ENCODE results near the gene MICALL2.

Gene MICALL2

DNA sequence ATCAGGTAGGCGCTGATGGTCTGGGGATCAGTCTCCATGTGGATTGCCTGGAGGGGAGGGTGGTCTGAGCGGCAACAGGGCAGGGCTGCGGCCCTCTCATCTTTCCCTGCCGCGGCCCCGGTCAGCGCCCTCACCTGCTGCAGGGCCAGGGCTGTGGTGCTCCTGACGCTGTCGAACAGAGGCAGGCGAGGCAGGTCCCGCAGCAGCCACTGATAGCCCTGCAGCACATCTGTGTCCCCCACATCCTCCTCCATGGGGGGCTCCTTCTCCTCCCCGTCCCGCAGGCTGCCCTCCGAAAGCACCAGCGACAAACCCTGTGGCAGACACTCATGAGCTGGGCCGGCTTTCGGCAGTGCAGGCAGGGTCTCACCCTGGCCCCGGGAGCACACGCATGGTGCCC is 25.9 kb upstream of the MICALL2 start:
- TF ChIP-seq, protein P1, sequence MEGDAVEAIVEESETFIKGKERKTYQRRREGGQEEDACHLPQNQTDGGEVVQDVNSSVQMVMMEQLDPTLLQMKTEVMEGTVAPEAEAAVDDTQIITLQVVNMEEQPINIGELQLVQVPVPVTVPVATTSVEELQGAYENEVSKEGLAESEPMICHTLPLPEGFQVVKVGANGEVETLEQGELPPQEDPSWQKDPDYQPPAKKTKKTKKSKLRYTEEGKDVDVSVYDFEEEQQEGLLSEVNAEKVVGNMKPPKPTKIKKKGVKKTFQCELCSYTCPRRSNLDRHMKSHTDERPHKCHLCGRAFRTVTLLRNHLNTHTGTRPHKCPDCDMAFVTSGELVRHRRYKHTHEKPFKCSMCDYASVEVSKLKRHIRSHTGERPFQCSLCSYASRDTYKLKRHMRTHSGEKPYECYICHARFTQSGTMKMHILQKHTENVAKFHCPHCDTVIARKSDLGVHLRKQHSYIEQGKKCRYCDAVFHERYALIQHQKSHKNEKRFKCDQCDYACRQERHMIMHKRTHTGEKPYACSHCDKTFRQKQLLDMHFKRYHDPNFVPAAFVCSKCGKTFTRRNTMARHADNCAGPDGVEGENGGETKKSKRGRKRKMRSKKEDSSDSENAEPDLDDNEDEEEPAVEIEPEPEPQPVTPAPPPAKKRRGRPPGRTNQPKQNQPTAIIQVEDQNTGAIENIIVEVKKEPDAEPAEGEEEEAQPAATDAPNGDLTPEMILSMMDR (IDR thresholded peaks at IDR 0.05; ENCODE audit: low read depth, low read length): no peak
- DNase-seq (ENCODE audit: low read depth in 2 of 2): no peak

GRCh38 chr7:1484569-1484968 is 25.3 kb upstream of the MICALL2 start:
- DNase-seq (ENCODE audit: low read depth in 2 of 2): no peak
- TF ChIP-seq, protein P1 (IDR thresholded peaks at IDR 0.05; ENCODE audit: low read depth, low read length): no peak
- H3K4me3 ChIP-seq (replicated peaks in 1 of 2; ENCODE audit: low read depth in 2 of 2, low read length in 2 of 2): no peak overlapping the region

More for the DNA sequence above, 25.9 kb upstream of the MICALL2 start:
- H3K4me3 ChIP-seq (replicated peaks in 1 of 2; ENCODE audit: low read depth in 2 of 2, low read length in 2 of 2): no peak overlapping the region

DNA sequence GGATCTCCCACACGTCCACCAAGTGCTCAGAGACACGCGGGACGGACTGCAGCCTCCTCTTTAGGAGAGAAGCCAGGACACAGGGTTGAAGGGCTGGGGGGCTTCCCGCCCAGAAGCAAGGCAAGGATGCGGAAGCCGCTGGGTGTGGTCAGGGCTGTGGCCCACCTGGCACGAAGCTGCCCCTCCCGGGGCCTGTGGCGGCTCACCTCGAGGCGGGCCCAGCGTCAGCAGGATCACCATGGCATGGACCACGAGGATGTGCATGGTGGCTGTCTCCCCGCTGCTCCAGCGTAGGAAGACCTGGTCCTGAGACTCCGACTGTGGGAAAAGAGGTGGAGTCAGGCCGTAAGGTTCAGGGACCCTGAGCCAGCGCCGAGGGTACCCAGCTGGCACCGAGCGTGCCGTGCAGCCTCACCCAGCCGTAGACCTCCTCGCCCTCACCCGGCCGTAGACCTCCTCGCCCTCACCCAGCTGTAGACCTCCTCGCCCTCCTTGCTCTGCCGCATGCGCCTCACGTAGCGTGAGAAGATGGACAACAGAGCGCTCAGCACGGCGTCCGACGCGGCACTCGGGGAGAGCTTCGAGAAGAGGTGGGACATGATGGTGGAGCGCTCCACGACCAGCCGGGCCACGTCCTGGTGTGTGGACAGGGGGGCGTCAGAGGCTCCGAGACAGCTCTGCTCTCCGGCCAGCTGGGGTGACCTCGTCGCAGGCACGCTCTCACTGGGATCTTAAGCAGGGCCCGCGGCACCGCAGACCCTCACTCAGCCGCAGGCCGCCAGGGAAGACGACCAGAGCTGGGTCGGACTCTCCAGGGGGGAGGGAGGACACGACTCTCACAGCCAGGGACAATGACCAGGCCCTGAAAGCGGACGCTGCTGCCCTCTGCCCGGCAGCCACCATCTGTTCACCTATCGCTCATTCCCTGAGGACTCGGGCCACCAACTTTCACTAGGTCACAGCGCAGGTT is 24.6 kb upstream of the MICALL2 start:
- TF ChIP-seq, protein P1 (IDR thresholded peaks at IDR 0.05; ENCODE audit: low read depth, low read length): no peak

DNA sequence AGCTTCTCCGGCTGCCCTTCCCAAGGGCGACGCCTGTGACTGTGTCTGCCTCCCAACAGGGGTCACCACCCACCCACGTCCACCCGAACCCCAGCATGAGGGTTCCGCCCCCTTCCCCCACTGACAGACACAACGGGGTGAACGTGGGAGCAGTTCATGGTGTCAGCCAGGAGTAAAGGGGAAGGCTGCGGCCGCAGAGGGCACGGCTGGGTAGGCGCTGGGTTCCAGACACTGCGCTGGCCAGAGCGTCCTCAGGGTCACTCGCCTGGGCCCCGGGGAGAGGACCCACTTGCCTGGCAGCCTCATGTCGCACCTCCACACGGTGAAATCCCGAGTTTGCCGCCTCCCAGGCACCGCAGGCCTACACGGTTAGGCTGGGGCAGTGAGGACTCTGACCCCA is 23.8 kb upstream of the MICALL2 start:
- H3K4me3 ChIP-seq (replicated peaks in 1 of 2; ENCODE audit: low read depth in 2 of 2, low read length in 2 of 2): no peak overlapping the region
- no peak for DNase-seq (ENCODE audit: low read depth in 2 of 2)

More for the DNA sequence above, 24.6 kb upstream of the MICALL2 start:
- no peak for DNase-seq (ENCODE audit: low read depth in 2 of 2)
- H3K4me3 ChIP-seq (replicated peaks in 1 of 2; ENCODE audit: low read depth in 2 of 2, low read length in 2 of 2): no peak overlapping the region

GRCh38 chr7:1481300-1481699 is 22.0 kb upstream of the MICALL2 start:
- DNase-seq (ENCODE audit: low read depth in 2 of 2): no peak
- TF ChIP-seq, protein P1 (IDR thresholded peaks at IDR 0.05; ENCODE audit: low read depth, low read length): no peak
- H3K4me3 ChIP-seq (replicated peaks in 1 of 2; ENCODE audit: low read depth in 2 of 2, low read length in 2 of 2): no peak overlapping the region

More for the DNA sequence above, 23.8 kb upstream of the MICALL2 start:
- TF ChIP-seq, protein P1 (IDR thresholded peaks at IDR 0.05; ENCODE audit: low read depth, low read length): no peak

GRCh38 chr7:1480670-1481069 is 21.4 kb upstream of the MICALL2 start:
- H3K4me3 ChIP-seq (replicated peaks in 1 of 2; ENCODE audit: low read depth in 2 of 2, low read length in 2 of 2): no peak overlapping the region
- TF ChIP-seq, protein P1 (IDR thresholded peaks at IDR 0.05; ENCODE audit: low read depth, low read length): no peak
- DNase-seq (ENCODE audit: low read depth in 2 of 2): no peak

All from cardiac fibroblast (primary cell).